Caco-2 (cell line): ENCODE data around the gene IQSEC3. TPM values are rescaled to one million over a fixed set of nuclear protein-coding genes. Genes with fewer than 3 reads are reported as not detected.

Experiments
- BruUV-seq: library from RNA; stranded (reverse); fragments of 400-500 nt; replicated peaks from 2 replicates; lab custom pipeline; 2021; lab: Mats Ljungman, UMichigan
- CTCF ChIA-PET: fragments of 300-600 bp; sonication (Branson Sonifier 250); formaldehyde crosslinking; loops from one replicate; lab custom pipeline; 2022; ENCODE audit warnings: antibody characterized with exemption; lab: Charles Lee
- POLR2A ChIA-PET: fragments of 300-600 bp; sonication (Branson Sonifier 250); formaldehyde crosslinking; loops from one replicate; lab custom pipeline; 2022; ENCODE audit warnings: antibody characterized with exemption; lab: Charles Lee
- DNase-seq, 2 experiments: peaks; one replicate each; pipeline versions ENCODE4 v3.0.0 to v3.0.0-alpha.2; 2020 to 2022
- H3K27me3 ChIP-seq: replicated peaks from 2 replicates; pipeline ENCODE4 v1.6.0; 2011; ENCODE audit warnings: low read length; ENCODE audit not compliant: control insufficient read depth, insufficient read depth
- H3K36me3 ChIP-seq: 2 replicates; pipeline ENCODE4 v1.5.1; 2011; ENCODE audit warnings: low read length; ENCODE audit not compliant: control insufficient read depth, insufficient read depth
- H3K4me1 ChIP-seq: fragments of 250-450 bp; sonication (Bioruptor Pico); 2 replicates; pipeline ENCODE4 v1.5.1; 2020; ENCODE audit warnings: mild to moderate bottlenecking
- H3K4me3 ChIP-seq: 2 replicates; pipeline ENCODE4 v1.5.1; 2011; ENCODE audit warnings: low read depth, mild to moderate bottlenecking, control low read depth, low read length
- H3K9me3 ChIP-seq: fragments of 250-450 bp; sonication (Bioruptor Pico); 2 replicates; pipeline ENCODE4 v1.5.1; 2020; ENCODE audit warnings: mild to moderate bottlenecking, moderate library complexity
- H3K27ac Mint-ChIP-seq: one replicate; pipeline ENCODE4 v1.8.0; 2022; ENCODE audit warnings: mixed read lengths; ENCODE audit not compliant: unreplicated experiment
- H3K27me3 Mint-ChIP-seq: one replicate; pipeline ENCODE4 v1.8.0; 2022; ENCODE audit warnings: mixed read lengths; ENCODE audit not compliant: insufficient read depth, unreplicated experiment
- H3K36me3 Mint-ChIP-seq: one replicate; pipeline ENCODE4 v1.8.0; 2022; ENCODE audit warnings: mild to moderate bottlenecking, mixed read lengths; ENCODE audit not compliant: insufficient read depth, unreplicated experiment
- H3K4me1 Mint-ChIP-seq: one replicate; pipeline ENCODE4 v1.8.0; 2022; ENCODE audit warnings: low read depth, mixed read lengths; ENCODE audit not compliant: unreplicated experiment
- H3K4me3 Mint-ChIP-seq: one replicate; pipeline ENCODE4 v1.8.0; 2022; ENCODE audit warnings: mild to moderate bottlenecking, moderate library complexity, mixed read lengths; ENCODE audit not compliant: unreplicated experiment
- H3K9me3 Mint-ChIP-seq: one replicate; pipeline ENCODE4 v1.8.0; 2022; ENCODE audit warnings: mixed read lengths; ENCODE audit not compliant: unreplicated experiment
- CTCF ChIP-seq, 2 experiments: fragments of 200-600 bp in 1 of 2; IDR thresholded peaks; 1 replicate in 1 of 2; 2 replicates in 1 of 2; pipeline versions ENCODE4 v1.5.1 to v1.8.0; 2011 to 2022; ENCODE audit warnings: antibody characterized with exemption in 1 of 2, control low read depth in 1 of 2, inconsistent platforms in 1 of 2, low read depth in 1 of 2, low read length in 1 of 2, mild to moderate bottlenecking in 1 of 2, moderate library complexity in 1 of 2; ENCODE audit not compliant: insufficient read depth in 1 of 2, severe bottlenecking in 1 of 2, unreplicated experiment in 1 of 2
- intact Hi-C: fragments of 100-400 bp; cut with micrococcal nuclease; formaldehyde crosslinking; loops from one replicate; pipeline ENCODE4 v1.10.0; 2022; ENCODE audit not compliant: unreplicated experiment
- total RNA-seq: library from RNA; stranded (reverse); gene quantifications from 2 replicates; pipeline ENCODE4 v1.2.3, GENCODE V29; 2022

The IQSEC3 gene
- total RNA-seq, 1 experiment from 2014 or later, result 0.59 TPM

- intact Hi-C loops, result no loop called here
- Histone ChIP-seq H3K27me3 (no peaks in the 10 kb centered on the region), H3K4me3 (no peak overlapping the region), H3K9me3 (no peaks in the 10 kb centered on the region), H3K36me3 (no peaks in the 10 kb centered on the region), H3K4me1 (0 out of 2 replicates have a peak, but pooled peaks cover 4% of the 10 kb centered on the region)
- H3K27ac Mint-ChIP-seq, result no peak overlapping the region
- ChIA-PET POLR2A (no interaction called here), CTCF (no interaction called here)
- H3K4me3 Mint-ChIP-seq, result no peak overlapping the region
- no peaks in the 10 kb centered on the region for H3K4me1 Mint-ChIP-seq
- H3K36me3 Mint-ChIP-seq, result no peaks in the 10 kb centered on the region
- no peak for DNase-seq
- H3K9me3 Mint-ChIP-seq, result no peaks in the 10 kb centered on the region
- TF ChIP-seq CTCF (IDR thresholded peaks at IDR 0.05; ENCODE audit: insufficient read depth in 1 of 2, low read depth in 1 of 2, low read length in 1 of 2, severe bottlenecking in 1 of 2, unreplicated experiment in 1 of 2), result no peak
- peaks cover 13% of the 10 kb centered on the region for H3K27me3 Mint-ChIP-seq
- no TSS peak for BruUV-seq
These were observed 129.4 kb downstream of the IQSEC3 start for GRCh38 chr12:195951-196350.

GRCh38 chr12:196436-196835, 129.9 kb downstream of the IQSEC3 start:
- CTCF ChIA-PET, result no interaction called here
- no peaks in the 10 kb centered on the region for H3K36me3 Mint-ChIP-seq
- no peaks in the 10 kb centered on the region for H3K36me3 ChIP-seq
- no peaks in the 10 kb centered on the region for H3K4me1 Mint-ChIP-seq
- DNase-seq, result no peak
- H3K4me3 ChIP-seq, result no peak overlapping the region
- H3K9me3 ChIP-seq, result no peaks in the 10 kb centered on the region
- peaks cover 16% of the 10 kb centered on the region for H3K27me3 Mint-ChIP-seq
- no peak for TF ChIP-seq CTCF (IDR thresholded peaks at IDR 0.05; ENCODE audit: insufficient read depth in 1 of 2, low read depth in 1 of 2, low read length in 1 of 2, severe bottlenecking in 1 of 2, unreplicated experiment in 1 of 2)
- H3K27ac Mint-ChIP-seq, result no peak overlapping the region
- H3K4me1 ChIP-seq, result 0 out of 2 replicates have a peak, but pooled peaks cover 4% of the 10 kb centered on the region
- no peaks in the 10 kb centered on the region for H3K9me3 Mint-ChIP-seq
- POLR2A ChIA-PET, result no interaction called here
- intact Hi-C loops, result no loop called here
- H3K4me3 Mint-ChIP-seq, result no peak overlapping the region
- no peaks in the 10 kb centered on the region for H3K27me3 ChIP-seq
- no TSS peak for BruUV-seq

- no peaks in the 10 kb centered on the region for H3K36me3 ChIP-seq
- no peaks in the 10 kb centered on the region for H3K27me3 ChIP-seq
- no peak for DNase-seq
- no peaks in the 10 kb centered on the region for H3K9me3 ChIP-seq
- peaks cover 19% of the 10 kb centered on the region for H3K27me3 Mint-ChIP-seq
- H3K4me1 ChIP-seq, result 0 out of 2 replicates have a peak, but pooled peaks cover 4% of the 10 kb centered on the region
- no TSS peak for BruUV-seq
- no peak overlapping the region for H3K4me3 ChIP-seq
- H3K9me3 Mint-ChIP-seq, result no peaks in the 10 kb centered on the region
- TF ChIP-seq CTCF (IDR thresholded peaks at IDR 0.05; ENCODE audit: insufficient read depth in 1 of 2, low read depth in 1 of 2, low read length in 1 of 2, severe bottlenecking in 1 of 2, unreplicated experiment in 1 of 2), result no peak
- H3K4me1 Mint-ChIP-seq, result no peaks in the 10 kb centered on the region
- intact Hi-C loops, result no loop called here
- CTCF ChIA-PET, result no interaction called here
- POLR2A ChIA-PET, result no interaction called here
- H3K4me3 Mint-ChIP-seq, result no peak overlapping the region
- no peaks in the 10 kb centered on the region for H3K36me3 Mint-ChIP-seq
- H3K27ac Mint-ChIP-seq, result no peak overlapping the region
These were observed 130.8 kb downstream of the IQSEC3 start for GRCh38 chr12:197347-197746.
